Measurements from ENCODE around the gene MAMLD1.

MAMLD1 gene

GRCh38 chrX:150408007-150408406 lies 44.9 kb downstream of the MAMLD1 start:
- DNase-seq = peak; percentile 16

- no peak for DNase-seq
Measured at GRCh38 chrX:150408561-150408960, 45.4 kb downstream of the MAMLD1 start.

- peak; percentile 56 for DNase-seq
Measured at GRCh38 chrX:150409486-150409885, 46.4 kb downstream of the MAMLD1 start.

- DNase-seq = peak; percentile 31
Measured at GRCh38 chrX:150409964-150410363, 46.8 kb downstream of the MAMLD1 start.

- no peak for DNase-seq
Measured at GRCh38 chrX:150410513-150410912, 47.4 kb downstream of the MAMLD1 start.

GRCh38 chrX:150411656-150412055 lies 48.5 kb downstream of the MAMLD1 start:
- no peak for DNase-seq

DNA sequence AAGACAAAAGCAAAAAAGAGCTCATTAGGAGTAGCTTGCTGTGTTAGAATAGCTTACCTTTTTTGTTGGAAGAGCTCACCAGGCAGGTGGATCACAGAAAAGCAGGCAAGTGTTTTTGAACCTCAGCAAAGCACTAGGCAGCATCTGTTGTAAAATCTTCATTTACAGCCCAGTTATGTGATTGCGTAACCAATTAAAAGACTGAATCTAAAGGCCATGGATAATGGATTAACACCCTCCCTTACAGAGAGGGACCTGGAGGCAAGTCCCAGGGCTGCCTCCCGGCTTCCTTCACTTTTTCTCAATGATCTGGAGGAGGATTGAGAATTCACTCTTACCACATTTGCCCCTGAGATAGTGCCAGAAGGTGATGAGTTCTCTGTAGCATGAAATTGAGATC lies 51.1 kb downstream of the MAMLD1 start:
- DNase-seq = no peak

- DNase-seq = no peak
Measured at GRCh38 chrX:150416469-150416868, 53.4 kb downstream of the MAMLD1 start.

DNA sequence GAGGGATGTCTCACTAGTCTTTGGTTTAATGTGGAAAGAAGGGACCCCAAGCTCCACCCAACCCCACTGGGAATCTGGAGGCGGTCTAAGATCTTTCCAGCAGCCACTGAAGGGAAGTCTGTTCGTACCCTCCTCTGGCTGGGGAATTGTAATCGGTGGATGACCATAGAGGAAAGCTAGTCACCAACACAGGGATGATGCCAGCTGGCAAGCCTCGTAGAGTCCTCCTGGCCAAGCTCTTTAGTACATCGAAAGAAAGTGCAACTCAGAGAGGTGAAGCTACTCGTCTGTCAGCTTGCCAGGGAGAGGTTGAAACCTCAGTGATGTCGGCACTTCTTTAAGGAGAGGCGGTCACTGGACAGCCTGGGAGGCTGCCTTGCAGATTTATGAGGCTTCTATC lies 58.7 kb downstream of the MAMLD1 start:
- no peak for DNase-seq

GRCh38 chrX:150429594-150429993 lies 66.5 kb downstream of the MAMLD1 start:
- no peak for DNase-seq

- no peak for DNase-seq
Measured at GRCh38 chrX:150436195-150436594, 73.1 kb downstream of the MAMLD1 start.

DNA sequence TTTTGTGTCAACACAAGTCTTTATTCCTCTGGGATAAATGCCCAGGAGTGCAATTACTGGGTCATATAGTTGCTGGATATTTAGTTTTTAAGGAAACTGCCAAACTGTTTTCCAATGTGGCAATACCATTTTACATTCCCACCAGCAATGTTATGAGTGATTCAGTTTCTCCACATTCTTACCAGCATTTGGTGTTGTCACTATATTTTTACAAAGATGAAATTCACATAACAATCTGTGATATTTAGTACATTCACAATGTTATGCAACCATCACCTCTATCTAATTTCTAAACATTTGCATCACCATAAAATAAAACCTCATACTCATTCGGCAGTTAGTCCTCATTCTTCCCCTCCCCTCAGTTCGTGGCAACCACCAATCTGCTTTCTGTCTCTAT lies 75.0 kb downstream of the MAMLD1 start:
- DNase-seq = no peak

DNA sequence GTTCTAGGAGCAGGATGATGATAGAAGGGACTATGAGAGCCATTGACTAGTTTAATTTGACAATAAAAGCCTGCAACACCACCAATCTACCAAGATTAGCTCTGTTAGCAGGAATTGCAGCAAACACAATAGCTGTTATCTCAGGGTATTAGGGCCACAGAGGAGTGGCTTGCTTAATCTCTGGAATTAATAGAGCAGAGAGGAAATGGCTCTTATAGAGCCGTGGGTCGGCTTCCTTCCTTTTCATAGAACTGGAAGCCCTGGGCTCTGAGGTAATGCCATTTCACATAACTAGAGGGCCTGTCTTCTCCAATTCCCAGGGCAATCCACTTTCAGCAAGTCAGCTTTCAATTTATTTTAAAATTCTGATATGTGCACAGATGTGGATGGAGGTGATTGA lies 83.0 kb downstream of the MAMLD1 start:
- no peak for DNase-seq

DNA sequence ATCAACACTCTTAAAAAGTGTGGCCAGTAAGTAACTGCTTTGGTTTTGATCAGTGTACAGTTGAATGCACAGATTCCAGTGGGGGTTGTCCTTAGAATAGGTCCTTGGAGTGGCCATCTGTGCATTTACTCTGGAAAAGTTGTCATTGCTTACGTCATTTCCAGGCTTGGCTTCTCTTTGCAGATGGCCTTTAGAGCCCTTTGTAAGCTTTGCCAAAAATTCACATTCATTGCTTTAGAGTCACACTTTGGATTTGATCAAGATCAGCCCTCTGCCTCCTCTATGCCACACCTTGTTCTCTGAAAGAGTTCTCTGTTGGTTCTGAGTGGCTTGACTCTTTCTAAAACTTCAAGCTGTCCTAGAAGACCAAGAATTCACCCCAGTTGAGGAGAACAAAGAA lies 83.9 kb downstream of the MAMLD1 start:
- no peak for DNase-seq

DNA sequence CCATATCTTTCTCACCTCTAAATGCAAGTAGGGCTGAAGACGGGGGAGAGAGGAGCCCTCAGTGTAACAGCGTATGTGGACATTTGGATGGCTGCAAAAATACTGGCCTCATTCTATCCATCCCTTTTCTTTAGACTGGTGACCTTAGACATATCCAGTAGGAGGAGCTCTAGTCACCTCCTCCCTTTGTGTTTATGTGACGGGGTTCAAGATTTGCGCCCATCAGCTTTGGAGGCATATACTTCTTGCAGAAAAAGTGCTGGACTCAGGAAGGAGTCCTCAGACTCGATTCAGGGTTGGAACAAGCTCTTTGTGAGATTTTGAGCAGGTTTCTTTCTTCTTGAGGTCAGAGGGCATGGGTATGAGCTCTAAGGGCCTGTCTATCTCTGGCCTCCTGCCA lies 86.2 kb downstream of the MAMLD1 start:
- DNase-seq = no peak

- DNase-seq = no peak
Measured at GRCh38 chrX:150450519-150451177, 87.5 kb downstream of the MAMLD1 start.

- no peak for DNase-seq
Measured at GRCh38 chrX:150451953-150452352, 88.8 kb downstream of the MAMLD1 start.

GRCh38 chrX:150454083-150454482 lies 91.0 kb downstream of the MAMLD1 start:
- no peak for DNase-seq

GRCh38 chrX:150454508-150455214 lies 91.5 kb downstream of the MAMLD1 start:
- no peak for DNase-seq

DNA sequence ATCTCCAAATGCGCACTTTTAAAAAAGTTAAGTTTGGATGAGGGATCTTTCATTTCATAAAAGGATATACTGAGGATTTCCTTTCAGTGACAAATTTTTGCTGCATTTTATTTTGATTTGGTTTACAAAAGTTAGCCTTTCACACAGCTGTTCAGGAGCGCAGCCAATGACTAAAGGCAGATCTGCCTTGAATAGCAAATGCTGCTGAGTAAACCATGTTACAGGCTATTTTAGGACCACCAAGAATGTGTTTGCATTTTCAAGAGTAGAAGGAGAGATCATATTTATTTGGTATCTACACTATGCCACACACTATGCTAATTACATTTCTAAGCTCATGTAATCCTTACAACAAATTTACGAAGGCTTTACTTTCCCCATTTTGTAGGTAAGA lies 92.1 kb downstream of the MAMLD1 start:
- DNase-seq = no peak

DNA sequence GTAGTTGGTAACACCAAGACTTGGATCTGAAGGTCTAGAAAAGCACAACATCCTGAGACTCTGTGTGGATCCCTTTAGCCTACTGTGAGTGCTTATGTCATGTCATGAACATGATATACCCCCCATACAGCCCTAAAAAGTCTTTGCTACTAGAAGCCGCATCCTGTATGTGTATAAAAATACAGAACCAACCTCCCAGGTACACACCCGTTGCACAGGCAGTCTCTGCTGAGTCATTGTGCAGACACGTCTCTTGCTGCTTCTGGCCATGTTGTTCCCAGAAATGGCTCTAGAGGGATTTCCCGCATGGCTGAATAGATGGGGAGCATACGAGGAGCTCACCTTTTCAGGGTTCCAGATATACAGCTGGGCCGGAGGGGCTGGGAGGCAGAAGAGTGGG lies 93.3 kb downstream of the MAMLD1 start:
- no peak for DNase-seq

GRCh38 chrX:150456941-150457340 lies 93.8 kb downstream of the MAMLD1 start:
- no peak for DNase-seq

DNA sequence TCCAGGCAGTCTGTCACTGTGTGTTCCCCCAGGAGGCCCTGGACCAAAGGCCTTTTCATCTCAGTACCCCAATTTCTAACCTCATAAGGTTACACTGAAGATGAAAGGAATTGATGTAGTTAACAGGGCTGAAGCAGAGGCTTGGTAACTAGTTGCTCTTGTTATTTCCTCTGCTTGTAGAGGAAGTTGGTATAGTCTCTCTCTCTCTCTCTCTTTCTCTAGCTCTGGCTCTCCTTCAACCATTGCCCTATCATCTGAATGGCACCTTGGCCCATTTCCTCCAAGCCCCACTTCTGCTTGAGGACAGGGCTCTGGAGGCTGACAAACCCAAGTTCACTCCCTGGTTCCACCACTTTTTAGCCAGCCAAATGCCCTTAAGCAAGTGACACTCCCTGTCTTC lies 96.1 kb downstream of the MAMLD1 start:
- DNase-seq = no peak

DNA sequence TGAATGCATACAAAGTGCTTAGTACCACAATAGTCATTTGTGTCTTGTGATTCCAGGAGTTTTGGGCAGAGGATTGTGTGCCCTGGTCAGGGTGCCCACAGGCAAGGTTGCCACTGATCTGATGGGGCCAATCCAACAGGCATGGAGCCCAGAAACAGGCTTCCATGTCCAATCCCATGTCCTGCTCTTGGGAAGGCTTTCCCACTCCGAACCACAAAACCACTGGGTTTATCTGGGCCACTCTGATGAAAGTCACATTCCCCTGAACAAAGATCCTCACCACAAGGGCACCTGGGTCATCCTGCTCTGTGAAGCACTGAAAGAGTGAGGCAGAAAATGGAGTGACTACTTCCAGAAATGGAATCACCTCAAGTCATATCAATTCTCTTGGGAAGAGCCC lies 96.9 kb downstream of the MAMLD1 start:
- DNase-seq = no peak

- DNase-seq = no peak
Measured at GRCh38 chrX:150460781-150461180, 97.7 kb downstream of the MAMLD1 start.
